HEK293 (cell line): ENCODE measurements around the gene SETD1B.
A peak's percentile ranks its signal among the peaks of the same experiment; 100 is the strongest.

ENCODE experiments used
- HIC1 ChIP-seq: fragments of 450-650 bp; formaldehyde crosslinking; IDR thresholded peaks from 2 replicates; pipeline ENCODE4 v1.5.1; 2016; ENCODE audit warnings: missing biosample characterization, missing genetic modification characterization
- KLF10 ChIP-seq: fragments of 450-650 bp; IDR thresholded peaks from 2 replicates; pipeline ENCODE4 v1.5.1; 2018; ENCODE audit warnings: missing biosample characterization, mild to moderate bottlenecking, missing genetic modification characterization
- MZF1 ChIP-seq: fragments of 450-650 bp; formaldehyde crosslinking; IDR thresholded peaks from 2 replicates; pipeline ENCODE4 v1.5.1; 2017; ENCODE audit warnings: missing biosample characterization, missing genetic modification characterization, borderline replicate concordance
- PRDM2 ChIP-seq: fragments of 450-650 bp; formaldehyde crosslinking; IDR thresholded peaks from 2 replicates; pipeline ENCODE4 v1.5.1; 2016; ENCODE audit warnings: missing biosample characterization, missing genetic modification characterization, borderline replicate concordance
- SALL2 ChIP-seq: fragments of 450-650 bp; formaldehyde crosslinking; IDR thresholded peaks from 2 replicates; pipeline ENCODE4 v1.5.0; 2017; ENCODE audit warnings: missing biosample characterization, mild to moderate bottlenecking, missing genetic modification characterization, borderline replicate concordance
- SCRT1 ChIP-seq: fragments of 450-650 bp; formaldehyde crosslinking; IDR thresholded peaks from 2 replicates; pipeline ENCODE4 v1.5.1; 2016; ENCODE audit warnings: missing biosample characterization, missing genetic modification characterization, borderline replicate concordance
- SCRT2 ChIP-seq: fragments of 450-650 bp; formaldehyde crosslinking; IDR thresholded peaks from 2 replicates; pipeline ENCODE4 v1.5.1; 2016; ENCODE audit warnings: missing biosample characterization, missing genetic modification characterization
- SP3 ChIP-seq: fragments of 450-650 bp; formaldehyde crosslinking; IDR thresholded peaks from 2 replicates; pipeline ENCODE4 v1.5.1; 2016; ENCODE audit warnings: missing biosample characterization, missing genetic modification characterization
- SP7 ChIP-seq: fragments of 450-650 bp; formaldehyde crosslinking; IDR thresholded peaks from 2 replicates; pipeline ENCODE4 v1.5.1; 2016; ENCODE audit warnings: missing biosample characterization, missing genetic modification characterization
- ZBTB48 ChIP-seq: fragments of 450-650 bp; formaldehyde crosslinking; IDR thresholded peaks from 2 replicates; pipeline ENCODE4 v1.5.1; 2016; ENCODE audit warnings: missing biosample characterization, missing genetic modification characterization
- ZFHX2 ChIP-seq: fragments of 450-650 bp; formaldehyde crosslinking; conservative IDR thresholded peaks from 2 replicates; pipeline ENCODE4 v1.5.1; 2016; ENCODE audit warnings: missing biosample characterization, missing genetic modification characterization
- ZFP41 ChIP-seq: fragments of 450-650 bp; formaldehyde crosslinking; IDR thresholded peaks from 2 replicates; pipeline ENCODE4 v1.5.1; 2016; ENCODE audit warnings: missing biosample characterization, missing genetic modification characterization, borderline replicate concordance
- ZNF280C ChIP-seq: fragments of 450-650 bp; formaldehyde crosslinking; IDR thresholded peaks from 2 replicates; pipeline ENCODE4 v1.5.1; 2016; ENCODE audit warnings: missing biosample characterization, missing genetic modification characterization
- ZNF341 ChIP-seq: fragments of 450-650 bp; formaldehyde crosslinking; IDR thresholded peaks from 2 replicates; pipeline ENCODE4; 2016; ENCODE audit warnings: low read depth, missing biosample characterization, missing genetic modification characterization
- ZNF423 ChIP-seq: fragments of 450-650 bp; formaldehyde crosslinking; IDR thresholded peaks from 2 replicates; pipeline ENCODE4 v1.5.1; 2016; ENCODE audit warnings: missing biosample characterization, missing genetic modification characterization
- ZNF561 ChIP-seq: fragments of 450-650 bp; IDR thresholded peaks from 2 replicates; pipeline ENCODE4 v1.5.1; 2018; ENCODE audit warnings: missing biosample characterization, missing genetic modification characterization, borderline replicate concordance
- ZSCAN30 ChIP-seq: fragments of 450-650 bp; IDR thresholded peaks from 2 replicates; pipeline ENCODE4 v1.5.1; 2018; ENCODE audit warnings: missing biosample characterization, mild to moderate bottlenecking, missing genetic modification characterization, moderate library complexity
- TF ChIP-seq, protein P1 (sequence below): fragments of 450-650 bp; formaldehyde crosslinking; optimal IDR thresholded peaks from 2 replicates; pipeline ENCODE3; 2016; ENCODE audit warnings: missing biosample characterization, mild to moderate bottlenecking, missing genetic modification characterization
- TF ChIP-seq, protein P2 (sequence below): fragments of 450-650 bp; formaldehyde crosslinking; IDR thresholded peaks from 2 replicates; pipeline ENCODE4 v1.5.1; 2017; ENCODE audit warnings: missing biosample characterization, missing genetic modification characterization
- TF ChIP-seq, protein P3 (sequence below): sonication (generic); formaldehyde crosslinking; IDR thresholded peaks from 2 replicates; pipeline ENCODE4 v1.8.1; 2022; ENCODE audit warnings: mild to moderate bottlenecking, moderate library complexity, missing genetic modification reagents
- TF ChIP-seq, protein P4 (sequence below): fragments of 450-650 bp; formaldehyde crosslinking; IDR thresholded peaks from 2 replicates; pipeline ENCODE4; 2016; ENCODE audit warnings: missing biosample characterization, missing genetic modification characterization

SETD1B gene

DNA sequence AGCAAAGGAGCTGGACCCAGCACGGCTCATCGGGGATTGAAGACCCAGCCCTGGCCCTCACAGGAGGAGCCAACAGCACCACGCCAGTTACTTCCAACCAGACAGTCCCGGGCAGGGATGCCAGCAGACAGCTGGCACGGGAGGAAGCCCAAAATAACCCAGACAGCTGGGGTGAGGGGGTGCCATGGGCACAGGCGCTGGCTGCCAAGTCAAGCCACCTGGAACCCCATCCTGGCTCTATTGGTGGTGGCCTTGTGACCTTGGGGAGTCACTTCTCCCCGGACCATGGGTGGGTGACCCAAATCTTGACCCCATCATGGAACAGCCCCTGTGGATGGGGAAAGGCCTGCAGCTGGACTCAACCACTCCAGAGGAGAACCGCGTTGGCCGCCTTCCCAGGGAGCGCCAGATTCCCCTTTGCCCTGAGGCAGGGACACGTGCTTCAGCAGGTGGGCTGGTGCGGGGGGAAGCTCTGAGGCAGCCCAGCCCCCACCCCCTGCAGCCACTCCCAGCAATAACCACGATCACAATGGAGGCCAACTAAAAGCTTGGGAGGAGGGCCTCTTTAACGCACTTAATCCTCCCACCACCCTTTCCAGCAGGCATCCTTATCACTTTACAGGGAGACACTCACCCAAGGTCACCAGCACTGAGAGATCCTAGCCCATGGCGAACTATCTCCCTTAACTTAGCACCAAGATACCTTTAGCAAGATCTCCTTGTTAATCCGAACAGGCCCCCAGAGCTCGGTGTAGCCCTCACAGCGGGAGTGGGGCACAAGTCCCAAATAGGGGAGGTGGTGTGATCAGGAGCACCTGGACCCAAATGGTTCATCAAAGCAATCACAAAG is 5.6 kb upstream of the SETD1B start (continued):
- no peak for TF ChIP-seq PRDM2
- peak; percentile 91 for TF ChIP-seq SP7 (tag by site-specific recombination)
- peak; percentile 83 for TF ChIP-seq HIC1 (tag by site-specific recombination)
- TF ChIP-seq, protein P1, sequence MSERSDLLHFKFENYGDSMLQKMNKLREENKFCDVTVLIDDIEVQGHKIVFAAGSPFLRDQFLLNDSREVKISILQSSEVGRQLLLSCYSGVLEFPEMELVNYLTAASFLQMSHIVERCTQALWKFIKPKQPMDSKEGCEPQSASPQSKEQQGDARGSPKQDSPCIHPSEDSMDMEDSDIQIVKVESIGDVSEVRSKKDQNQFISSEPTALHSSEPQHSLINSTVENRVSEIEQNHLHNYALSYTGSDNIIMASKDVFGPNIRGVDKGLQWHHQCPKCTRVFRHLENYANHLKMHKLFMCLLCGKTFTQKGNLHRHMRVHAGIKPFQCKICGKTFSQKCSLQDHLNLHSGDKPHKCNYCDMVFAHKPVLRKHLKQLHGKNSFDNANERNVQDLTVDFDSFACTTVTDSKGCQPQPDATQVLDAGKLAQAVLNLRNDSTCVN (tag by site-specific recombination) = peak; percentile 31
- peak; percentile 55; the same call in 1 of the 2 replicates for TF ChIP-seq SCRT2 (tag by site-specific recombination)
- peak; percentile 97 for TF ChIP-seq ZFHX2
- peak; percentile 69; the same call in 1 of the 2 replicates for TF ChIP-seq ZNF423 (tag by site-specific recombination)
- peak; percentile 69 for TF ChIP-seq ZSCAN30 (tag by site-specific recombination)
- TF ChIP-seq KLF10 (tag by site-specific recombination) = peak; percentile 88
- TF ChIP-seq ZNF280C (tag by site-specific recombination) = no peak
- TF ChIP-seq, protein P2, sequence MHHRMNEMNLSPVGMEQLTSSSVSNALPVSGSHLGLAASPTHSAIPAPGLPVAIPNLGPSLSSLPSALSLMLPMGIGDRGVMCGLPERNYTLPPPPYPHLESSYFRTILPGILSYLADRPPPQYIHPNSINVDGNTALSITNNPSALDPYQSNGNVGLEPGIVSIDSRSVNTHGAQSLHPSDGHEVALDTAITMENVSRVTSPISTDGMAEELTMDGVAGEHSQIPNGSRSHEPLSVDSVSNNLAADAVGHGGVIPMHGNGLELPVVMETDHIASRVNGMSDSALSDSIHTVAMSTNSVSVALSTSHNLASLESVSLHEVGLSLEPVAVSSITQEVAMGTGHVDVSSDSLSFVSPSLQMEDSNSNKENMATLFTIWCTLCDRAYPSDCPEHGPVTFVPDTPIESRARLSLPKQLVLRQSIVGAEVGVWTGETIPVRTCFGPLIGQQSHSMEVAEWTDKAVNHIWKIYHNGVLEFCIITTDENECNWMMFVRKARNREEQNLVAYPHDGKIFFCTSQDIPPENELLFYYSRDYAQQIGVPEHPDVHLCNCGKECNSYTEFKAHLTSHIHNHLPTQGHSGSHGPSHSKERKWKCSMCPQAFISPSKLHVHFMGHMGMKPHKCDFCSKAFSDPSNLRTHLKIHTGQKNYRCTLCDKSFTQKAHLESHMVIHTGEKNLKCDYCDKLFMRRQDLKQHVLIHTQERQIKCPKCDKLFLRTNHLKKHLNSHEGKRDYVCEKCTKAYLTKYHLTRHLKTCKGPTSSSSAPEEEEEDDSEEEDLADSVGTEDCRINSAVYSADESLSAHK (tag by site-specific recombination) = peak; percentile 80
- no peak for TF ChIP-seq SALL2 (tag by site-specific recombination)
- peak; percentile 96 for TF ChIP-seq ZBTB48 (tag by site-specific recombination)
- no peak for TF ChIP-seq ZFP41
- TF ChIP-seq, protein P3, sequence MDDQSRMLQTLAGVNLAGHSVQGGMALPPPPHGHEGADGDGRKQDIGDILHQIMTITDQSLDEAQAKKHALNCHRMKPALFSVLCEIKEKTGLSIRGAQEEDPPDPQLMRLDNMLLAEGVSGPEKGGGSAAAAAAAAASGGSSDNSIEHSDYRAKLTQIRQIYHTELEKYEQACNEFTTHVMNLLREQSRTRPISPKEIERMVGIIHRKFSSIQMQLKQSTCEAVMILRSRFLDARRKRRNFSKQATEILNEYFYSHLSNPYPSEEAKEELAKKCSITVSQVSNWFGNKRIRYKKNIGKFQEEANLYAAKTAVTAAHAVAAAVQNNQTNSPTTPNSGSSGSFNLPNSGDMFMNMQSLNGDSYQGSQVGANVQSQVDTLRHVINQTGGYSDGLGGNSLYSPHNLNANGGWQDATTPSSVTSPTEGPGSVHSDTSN (CRISPR knock-in tag) = peak; percentile 88; the same call in 1 of the 2 replicates
- peak; percentile 26; the same call in 1 of the 2 replicates for TF ChIP-seq ZNF561 (tag by site-specific recombination)
- peak; percentile 70 for TF ChIP-seq SP3
- TF ChIP-seq, protein P4, sequence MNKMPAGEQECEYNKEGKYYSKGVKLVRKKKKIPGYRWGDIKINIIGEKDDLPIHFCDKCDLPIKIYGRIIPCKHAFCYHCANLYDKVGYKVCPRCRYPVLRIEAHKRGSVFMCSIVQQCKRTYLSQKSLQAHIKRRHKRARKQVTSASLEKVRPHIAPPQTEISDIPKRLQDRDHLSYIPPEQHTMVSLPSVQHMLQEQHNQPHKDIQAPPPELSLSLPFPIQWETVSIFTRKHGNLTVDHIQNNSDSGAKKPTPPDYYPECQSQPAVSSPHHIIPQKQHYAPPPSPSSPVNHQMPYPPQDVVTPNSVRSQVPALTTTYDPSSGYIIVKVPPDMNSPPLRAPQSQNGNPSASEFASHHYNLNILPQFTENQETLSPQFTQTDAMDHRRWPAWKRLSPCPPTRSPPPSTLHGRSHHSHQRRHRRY = no peak
- peak; percentile 48; the same call in 1 of the 2 replicates for TF ChIP-seq SCRT1 (tag by site-specific recombination)
- TF ChIP-seq MZF1 (tag by site-specific recombination) = peak; percentile 26
- peak; percentile 93 for TF ChIP-seq ZNF341 (tag by site-specific recombination)
